Astrocyte (in vitro differentiated cells and primary cell): ENCODE measurements around the gene SHC4. TPM values are rescaled to one million over a fixed set of nuclear protein-coding genes. Genes with fewer than 3 reads are reported as not detected.

ENCODE experiments used
- DNase-seq: peaks from one replicate; pipeline ENCODE4 v3.0.0-alpha.2; 2010; ENCODE audit warnings: low read depth
- FAIRE-seq: peaks from 2 replicates; lab custom pipeline; 2011; peaks lifted over from hg19 to GRCh38; lab: Jason Lieb, UNC
- H2AFZ ChIP-seq: 2 replicates; pipeline ENCODE4 v1.6.0; 2012; ENCODE audit warnings: low read depth, low read length, inconsistent platforms
- H3K27ac ChIP-seq: 2 replicates; pipeline ENCODE4 v1.5.1; 2011; ENCODE audit warnings: low read depth, low read length, inconsistent platforms
- H3K27me3 ChIP-seq: 2 replicates; pipeline ENCODE4 v1.6.0; 2011; ENCODE audit warnings: low read length, inconsistent platforms; ENCODE audit not compliant: insufficient read depth
- H3K36me3 ChIP-seq: 2 replicates; pipeline ENCODE4 v1.5.1; 2011; ENCODE audit warnings: low read length, inconsistent platforms; ENCODE audit not compliant: insufficient read depth
- H3K4me1 ChIP-seq: 2 replicates; pipeline ENCODE4 v1.5.1; 2011; ENCODE audit warnings: low read length, inconsistent platforms; ENCODE audit not compliant: insufficient read depth
- H3K4me2 ChIP-seq: 2 replicates; pipeline ENCODE4 v1.6.0; 2012; ENCODE audit warnings: low read length, inconsistent platforms
- H3K4me3 ChIP-seq: 2 replicates; pipeline ENCODE4 v1.5.1; 2011; ENCODE audit warnings: low read depth, mild to moderate bottlenecking, low read length, inconsistent platforms; ENCODE audit not compliant: insufficient read depth
- H3K79me2 ChIP-seq: 2 replicates; pipeline ENCODE4 v1.6.0; 2012; ENCODE audit warnings: mild to moderate bottlenecking, low read length, inconsistent platforms; ENCODE audit not compliant: insufficient read depth
- H3K9ac ChIP-seq: 2 replicates; pipeline ENCODE4 v1.6.0; 2012; ENCODE audit warnings: mild to moderate bottlenecking, low read length, inconsistent platforms
- H3K9me3 ChIP-seq: 2 replicates; pipeline ENCODE4 v1.5.1; 2012; ENCODE audit warnings: low read depth, mild to moderate bottlenecking, low read length, inconsistent platforms; ENCODE audit not compliant: insufficient read depth
- H4K20me1 ChIP-seq: 2 replicates; pipeline ENCODE4 v1.6.0; 2012; ENCODE audit warnings: low read length, inconsistent platforms; ENCODE audit not compliant: insufficient read depth
- H3K27ac Mint-ChIP-seq: one replicate; pipeline ENCODE4 v1.8.0; 2021; ENCODE audit warnings: mild to moderate bottlenecking, mixed read lengths; ENCODE audit not compliant: unreplicated experiment
- H3K27me3 Mint-ChIP-seq: one replicate; pipeline ENCODE4 v1.8.0; 2021; ENCODE audit warnings: low read depth, mixed read lengths; ENCODE audit not compliant: unreplicated experiment
- H3K36me3 Mint-ChIP-seq: one replicate; pipeline ENCODE4 v1.8.0; 2021; ENCODE audit warnings: low read depth, mixed read lengths; ENCODE audit not compliant: unreplicated experiment
- H3K4me1 Mint-ChIP-seq: one replicate; pipeline ENCODE4 v1.8.0; 2021; ENCODE audit warnings: low read depth, mixed read lengths; ENCODE audit not compliant: unreplicated experiment
- H3K4me3 Mint-ChIP-seq: one replicate; pipeline ENCODE4 v1.8.0; 2021; ENCODE audit warnings: mild to moderate bottlenecking, moderate library complexity, mixed read lengths; ENCODE audit not compliant: unreplicated experiment
- H3K9me3 Mint-ChIP-seq: one replicate; pipeline ENCODE4 v1.8.0; 2021; ENCODE audit warnings: mild to moderate bottlenecking, mixed read lengths; ENCODE audit not compliant: unreplicated experiment
- CTCF ChIP-seq: IDR thresholded peaks from 2 replicates; pipeline ENCODE4 v1.5.1; 2011; ENCODE audit warnings: low read depth, mild to moderate bottlenecking, inconsistent platforms, low read length, moderate library complexity; ENCODE audit not compliant: insufficient read depth
- EZH2 ChIP-seq: IDR thresholded peaks from 2 replicates; pipeline ENCODE4 v1.6.1; 2012; ENCODE audit warnings: mild to moderate bottlenecking, low read length, inconsistent platforms; ENCODE audit not compliant: insufficient read depth
- total RNA-seq: library from RNA; stranded (reverse); gene quantifications from 2 replicates; pipeline ENCODE4 v1.2.1, GENCODE V29; 2021

SHC4 gene
- total RNA-seq, 1 donor from 2014 or later: 2.7 TPM

GRCh38 chr15:48967336-48967735 is 3.6 kb upstream of the SHC4 start:
- peaks cover 19% of the 10 kb centered on the region for H3K4me1 Mint-ChIP-seq
- Histone ChIP-seq H3K79me2 (no peaks in the 10 kb centered on the region), H3K27ac (no peak overlapping the region), H3K27me3 (no peaks in the 10 kb centered on the region), H3K9me3 (no peaks in the 10 kb centered on the region), H3K4me2 (peak overlapping the region; percentile 13), H4K20me1 (no peaks in the 10 kb centered on the region), H2AFZ (no peak overlapping the region), H3K4me3 (no peak overlapping the region), H3K9ac (no peak overlapping the region), H3K4me1 (peaks cover 24% of the 10 kb centered on the region), H3K36me3 (no peaks in the 10 kb centered on the region)
- peaks cover 4% of the 10 kb centered on the region for H3K9me3 Mint-ChIP-seq
- TF ChIP-seq EZH2 (no peak), CTCF (no peak)
- no peaks in the 10 kb centered on the region for H3K36me3 Mint-ChIP-seq
- FAIRE-seq (no peak), DNase-seq (no peak)
- no peak overlapping the region for H3K27ac Mint-ChIP-seq
- H3K27me3 Mint-ChIP-seq: no peaks in the 10 kb centered on the region
- no peak overlapping the region for H3K4me3 Mint-ChIP-seq

GRCh38 chr15:48966595-48967301 is 3.0 kb upstream of the SHC4 start:
- no peak overlapping the region for H3K27ac Mint-ChIP-seq
- peak overlapping the region; percentile 13 for H3K4me2 ChIP-seq

More at GRCh38 chr15:48966595-48967301, 3.0 kb upstream of the SHC4 start:
- H3K79me2 ChIP-seq: peaks cover 3% of the 10 kb centered on the region
- H4K20me1 ChIP-seq: no peaks in the 10 kb centered on the region
- TF ChIP-seq CTCF (no peak), EZH2 (no peak)
- DNase-seq: peak; percentile 87
- Mint-ChIP-seq H3K9me3 (peaks cover 4% of the 10 kb centered on the region), H3K36me3 (no peaks in the 10 kb centered on the region), H3K27me3 (peaks cover 5% of the 10 kb centered on the region), H3K4me1 (peaks cover 19% of the 10 kb centered on the region), H3K4me3 (no peak overlapping the region)
- no peaks in the 10 kb centered on the region for H3K9me3 ChIP-seq
- H3K4me3 ChIP-seq: no peak overlapping the region
- peaks cover 27% of the 10 kb centered on the region for H3K4me1 ChIP-seq
- H3K36me3 ChIP-seq: no peaks in the 10 kb centered on the region
- no peak overlapping the region for H3K9ac ChIP-seq
- no peak overlapping the region for H2AFZ ChIP-seq
- H3K27ac ChIP-seq: no peak overlapping the region
- FAIRE-seq: peak; percentile 92
- H3K27me3 ChIP-seq: no peaks in the 10 kb centered on the region
